ENCODE measurements around the gene GLP2R.
A peak's percentile ranks its signal among the peaks of the same experiment; 100 is the strongest.

The GLP2R gene

DNA sequence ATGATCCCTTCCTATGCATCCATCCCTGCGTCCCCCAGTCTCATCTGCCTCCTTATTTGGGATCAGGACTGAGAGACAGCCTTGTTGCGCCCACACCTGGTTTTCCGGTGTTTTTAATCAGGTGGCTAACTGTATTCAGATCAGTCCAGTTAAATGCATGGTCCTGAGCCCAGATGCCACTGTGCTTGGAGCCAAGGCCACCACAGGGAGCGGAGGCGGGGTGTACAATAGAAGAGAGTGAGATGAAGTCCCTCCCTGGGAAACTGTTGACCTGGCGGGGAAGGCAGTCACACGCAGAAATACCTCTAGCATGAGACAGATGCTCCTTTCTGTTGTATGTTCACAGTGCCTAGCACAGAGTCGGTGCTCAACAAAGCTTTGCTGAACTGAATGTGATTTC is 73.1 kb downstream of the GLP2R start:
- Histone ChIP-seq H3K79me2 (ENCODE audit: control insufficient read depth, insufficient read depth, low read length, unreplicated experiment) (no peaks in the 10 kb centered on the region), H3K36me3 (ENCODE audit: insufficient read depth, low read length) (no peaks in the 10 kb centered on the region), H3K27me3 (ENCODE audit: insufficient read depth, low read length) (no peaks in the 10 kb centered on the region), H3K4me1 (ENCODE audit: control insufficient read depth, insufficient read depth, low read length, unreplicated experiment) (peaks cover 6% of the 10 kb centered on the region), H3K27ac (ENCODE audit: low read depth, low read length) (no peak overlapping the region), H3K4me3 (ENCODE audit: low read depth, low read length) (no peak overlapping the region), H2AFZ (ENCODE audit: low read length, unreplicated experiment) (no peak overlapping the region)

DNA sequence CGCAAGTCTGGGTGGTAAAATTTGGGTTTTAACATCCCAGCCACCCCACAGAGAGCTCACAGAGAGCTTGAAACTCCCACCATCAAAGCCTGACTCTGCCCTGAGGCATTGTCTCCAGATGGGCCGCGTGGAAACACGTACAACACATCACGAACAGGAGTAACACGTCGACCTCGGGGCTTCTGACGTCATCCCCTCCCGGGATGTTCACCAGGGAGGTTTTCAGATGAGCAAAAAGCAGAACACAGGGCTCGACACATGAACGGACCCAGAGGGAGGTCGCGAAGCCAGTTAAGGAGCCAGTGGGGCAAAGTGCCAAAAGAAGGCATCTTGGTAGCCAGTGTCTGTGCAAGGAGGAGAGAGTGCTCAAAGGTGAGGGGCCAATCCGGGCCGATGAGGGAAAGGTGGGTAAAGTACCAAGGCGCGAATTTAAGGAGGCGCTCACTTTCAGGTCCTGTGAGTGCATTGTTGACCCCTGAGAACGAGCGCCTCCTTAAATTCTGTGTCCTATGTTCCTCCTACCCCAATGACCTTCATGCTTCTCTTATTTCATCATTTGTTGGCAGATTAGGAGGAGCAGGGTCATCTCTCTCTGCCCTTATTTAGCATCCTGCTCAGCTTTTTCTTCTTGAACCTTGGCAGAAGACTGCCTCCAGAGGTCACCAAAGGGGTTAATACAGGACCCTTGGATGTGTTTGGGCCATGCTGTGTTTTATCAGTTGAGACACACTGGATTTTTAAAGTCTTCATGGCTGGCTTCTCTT is 73.7 kb downstream of the GLP2R start:
- Histone ChIP-seq H3K4me3 (ENCODE audit: low read depth, low read length) (no peak overlapping the region), H3K27me3 (ENCODE audit: insufficient read depth, low read length) (no peaks in the 10 kb centered on the region), H3K79me2 (ENCODE audit: control insufficient read depth, insufficient read depth, low read length, unreplicated experiment) (no peaks in the 10 kb centered on the region), H3K36me3 (ENCODE audit: insufficient read depth, low read length) (no peaks in the 10 kb centered on the region), H3K4me1 (ENCODE audit: control insufficient read depth, insufficient read depth, low read length, unreplicated experiment) (peaks cover 6% of the 10 kb centered on the region), H3K27ac (ENCODE audit: low read depth, low read length) (no peak overlapping the region), H2AFZ (ENCODE audit: low read length, unreplicated experiment) (no peak overlapping the region)

DNA sequence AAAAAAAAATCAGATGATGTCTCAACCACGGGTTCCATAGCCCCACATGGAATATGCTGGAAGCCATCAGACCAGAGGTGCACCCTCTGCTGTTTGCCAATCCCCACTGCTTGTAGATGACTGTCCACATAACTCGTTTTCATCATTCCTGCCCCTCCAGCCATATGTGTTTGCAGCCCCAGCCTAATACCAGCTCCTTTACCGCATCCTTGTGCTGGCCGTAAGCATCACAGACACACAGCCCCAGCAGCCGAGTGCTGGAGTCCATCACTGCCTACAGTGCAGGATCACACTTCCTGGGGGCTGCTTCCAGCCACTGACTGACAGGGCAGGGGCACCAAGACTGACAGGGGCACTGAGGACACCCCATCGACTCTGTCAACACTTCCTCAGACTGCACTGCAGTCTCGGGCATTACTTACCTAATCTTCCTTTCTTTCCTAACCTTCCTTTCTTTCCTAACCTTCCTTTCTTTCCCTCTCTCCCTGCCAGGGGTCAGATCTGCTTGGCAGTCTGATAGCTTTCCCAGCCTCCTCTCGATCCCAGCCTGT is 74.4 kb downstream of the GLP2R start:
- no peak overlapping the region for H3K27ac ChIP-seq (ENCODE audit: low read depth, low read length)
- no peaks in the 10 kb centered on the region for H3K27me3 ChIP-seq (ENCODE audit: insufficient read depth, low read length)
- no peak overlapping the region for H2AFZ ChIP-seq (ENCODE audit: low read length, unreplicated experiment)
- H3K4me3 ChIP-seq (ENCODE audit: low read depth, low read length): no peak overlapping the region
- H3K79me2 ChIP-seq (ENCODE audit: control insufficient read depth, insufficient read depth, low read length, unreplicated experiment): no peaks in the 10 kb centered on the region
- no peaks in the 10 kb centered on the region for H3K36me3 ChIP-seq (ENCODE audit: insufficient read depth, low read length)
- H3K4me1 ChIP-seq (ENCODE audit: control insufficient read depth, insufficient read depth, low read length, unreplicated experiment): peaks cover 6% of the 10 kb centered on the region

DNA sequence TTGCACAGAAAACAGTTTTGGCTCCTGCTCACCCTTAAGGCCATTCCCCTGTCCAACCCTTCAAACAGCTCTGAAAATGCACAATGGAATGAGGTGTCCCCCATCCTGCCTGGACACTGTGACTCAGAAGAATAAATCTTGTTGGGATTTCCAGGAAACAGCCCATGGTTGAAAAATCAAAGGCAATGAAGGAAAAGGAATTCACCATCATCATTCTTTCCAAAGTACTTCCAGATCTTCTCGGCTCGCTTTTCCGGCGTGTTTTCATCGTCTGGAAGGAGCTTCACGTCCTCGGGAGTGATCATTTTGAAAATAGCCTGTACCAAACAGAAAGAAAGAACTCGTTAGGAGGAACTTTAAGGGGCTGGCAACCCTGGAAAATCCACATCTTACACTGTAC is 75.1 kb downstream of the GLP2R start:
- H3K79me2 ChIP-seq (ENCODE audit: control insufficient read depth, insufficient read depth, low read length, unreplicated experiment): no peaks in the 10 kb centered on the region
- no peak overlapping the region for H3K4me3 ChIP-seq (ENCODE audit: low read depth, low read length)
- 0 out of 2 replicates have a peak overlapping the region, but pooled peaks have one; percentile 20 for H3K27ac ChIP-seq (ENCODE audit: low read depth, low read length)
- no peaks in the 10 kb centered on the region for H3K27me3 ChIP-seq (ENCODE audit: insufficient read depth, low read length)
- H3K4me1 ChIP-seq (ENCODE audit: control insufficient read depth, insufficient read depth, low read length, unreplicated experiment): peaks cover 6% of the 10 kb centered on the region
- no peaks in the 10 kb centered on the region for H3K36me3 ChIP-seq (ENCODE audit: insufficient read depth, low read length)
- H2AFZ ChIP-seq (ENCODE audit: low read length, unreplicated experiment): peak overlapping the region; percentile 46

DNA sequence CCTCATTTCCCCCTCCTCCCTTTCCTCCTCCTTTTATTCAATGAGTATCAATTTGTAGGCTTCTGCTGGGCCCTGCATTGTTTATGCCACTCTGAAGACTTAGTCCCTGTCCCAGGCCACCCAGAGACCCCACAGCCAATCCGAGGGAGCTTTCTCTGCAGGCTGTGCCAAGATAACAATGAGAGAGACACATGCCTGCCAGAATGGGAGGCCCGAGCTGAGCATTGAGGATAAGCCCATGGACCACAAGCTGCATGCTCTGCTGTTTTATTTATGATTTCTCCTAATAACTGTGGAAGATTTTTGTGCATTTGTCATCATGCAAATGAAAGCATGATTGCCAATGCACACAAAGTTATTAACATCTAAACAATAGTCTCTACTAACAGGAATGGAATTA is 76.4 kb downstream of the GLP2R start:
- Histone ChIP-seq H3K36me3 (ENCODE audit: insufficient read depth, low read length) (no peaks in the 10 kb centered on the region), H3K4me1 (ENCODE audit: control insufficient read depth, insufficient read depth, low read length, unreplicated experiment) (peaks cover 6% of the 10 kb centered on the region), H3K4me3 (ENCODE audit: low read depth, low read length) (no peak overlapping the region), H3K27me3 (ENCODE audit: insufficient read depth, low read length) (no peaks in the 10 kb centered on the region), H2AFZ (ENCODE audit: low read length, unreplicated experiment) (no peak overlapping the region), H3K79me2 (ENCODE audit: control insufficient read depth, insufficient read depth, low read length, unreplicated experiment) (no peaks in the 10 kb centered on the region), H3K27ac (ENCODE audit: low read depth, low read length) (no peak overlapping the region)

DNA sequence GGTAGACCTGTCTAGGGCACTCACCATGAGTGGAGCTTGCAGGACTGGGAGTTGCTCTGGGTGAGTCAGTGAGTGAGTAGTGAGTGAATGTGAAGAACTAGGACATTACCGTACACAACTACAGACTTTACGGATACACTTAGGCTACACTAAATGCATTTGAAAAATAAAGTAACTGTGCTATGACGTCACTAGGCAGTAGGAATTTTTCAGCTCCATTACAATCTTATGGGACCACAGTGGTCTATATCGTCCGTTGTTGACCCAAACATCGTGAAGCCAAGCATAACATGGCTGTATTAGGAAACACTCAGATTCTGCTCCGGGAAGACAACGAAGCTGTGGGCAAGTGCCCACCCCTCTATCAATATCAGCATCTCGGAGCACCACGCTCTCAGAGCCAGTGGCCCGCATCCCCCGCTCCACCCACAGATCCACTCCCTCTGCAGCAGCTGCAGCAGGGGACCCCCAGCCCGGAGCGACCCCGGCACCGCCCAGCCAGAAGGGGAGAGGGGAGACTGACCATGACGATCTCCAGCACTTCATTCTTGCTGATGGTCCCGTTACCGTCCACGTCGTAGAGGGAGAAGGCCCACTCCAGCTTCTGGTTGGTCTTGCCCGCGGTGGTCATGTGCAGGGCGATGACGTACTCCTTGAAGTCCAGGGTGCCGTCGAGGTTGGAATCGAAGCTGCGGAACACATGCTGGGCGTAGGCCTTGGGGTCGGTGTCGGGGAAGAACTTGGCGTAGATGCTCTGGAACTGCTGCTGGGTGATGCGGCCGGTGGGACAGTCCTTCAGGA is 78.8 kb downstream of the GLP2R start:
- H3K4me1 ChIP-seq (ENCODE audit: control insufficient read depth, insufficient read depth, low read length, unreplicated experiment): peaks cover 6% of the 10 kb centered on the region
- H3K79me2 ChIP-seq (ENCODE audit: control insufficient read depth, insufficient read depth, low read length, unreplicated experiment): no peaks in the 10 kb centered on the region
- H3K27me3 ChIP-seq (ENCODE audit: insufficient read depth, low read length): no peaks in the 10 kb centered on the region
- no peaks in the 10 kb centered on the region for H3K36me3 ChIP-seq (ENCODE audit: insufficient read depth, low read length)
- H2AFZ ChIP-seq (ENCODE audit: low read length, unreplicated experiment): no peak overlapping the region
- no peak overlapping the region for H3K27ac ChIP-seq (ENCODE audit: low read depth, low read length)
- H3K4me3 ChIP-seq (ENCODE audit: low read depth, low read length): no peak overlapping the region

DNA sequence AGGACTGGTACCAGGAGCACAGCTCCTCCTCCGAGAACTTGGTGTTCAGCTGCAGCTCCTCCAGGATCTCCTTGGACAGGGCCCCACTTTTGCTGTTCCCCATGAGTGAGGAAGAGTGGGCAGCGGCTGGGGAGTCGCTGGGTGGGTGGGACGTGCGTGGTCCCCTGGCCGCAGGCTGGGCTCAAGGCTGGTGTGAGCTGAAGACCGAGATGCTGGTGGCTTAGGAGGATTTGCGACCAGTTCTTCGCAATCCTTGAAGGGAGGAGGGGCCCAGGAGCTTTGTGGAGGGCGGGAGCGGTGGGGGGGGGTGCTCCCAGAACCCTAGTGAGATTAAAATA is 79.3 kb downstream of the GLP2R start, which contains the start of gene RCVRN:
TSS of gene RCVRN (minus strand) at position 194 of the 338 bp plus-strand sequence. CDS start at position 103, 91 bp downstream.
- H3K27ac ChIP-seq (ENCODE audit: low read depth, low read length): no peak within 1 kb of the TSS
- H2AFZ ChIP-seq (ENCODE audit: low read length, unreplicated experiment): no peak within 1 kb of the TSS
- H3K4me3 ChIP-seq (ENCODE audit: low read depth, low read length): no peak within 1 kb of the TSS
- H3K27me3 ChIP-seq (ENCODE audit: insufficient read depth, low read length): no peaks in the 10 kb centered on the region
- peaks cover 5% of the 10 kb centered on the region for H3K4me1 ChIP-seq (ENCODE audit: control insufficient read depth, insufficient read depth, low read length, unreplicated experiment)
- H3K79me2 ChIP-seq (ENCODE audit: control insufficient read depth, insufficient read depth, low read length, unreplicated experiment): no peaks in the 10 kb centered on the region
- no peaks in the 10 kb centered on the region for H3K36me3 ChIP-seq (ENCODE audit: insufficient read depth, low read length)

DNA sequence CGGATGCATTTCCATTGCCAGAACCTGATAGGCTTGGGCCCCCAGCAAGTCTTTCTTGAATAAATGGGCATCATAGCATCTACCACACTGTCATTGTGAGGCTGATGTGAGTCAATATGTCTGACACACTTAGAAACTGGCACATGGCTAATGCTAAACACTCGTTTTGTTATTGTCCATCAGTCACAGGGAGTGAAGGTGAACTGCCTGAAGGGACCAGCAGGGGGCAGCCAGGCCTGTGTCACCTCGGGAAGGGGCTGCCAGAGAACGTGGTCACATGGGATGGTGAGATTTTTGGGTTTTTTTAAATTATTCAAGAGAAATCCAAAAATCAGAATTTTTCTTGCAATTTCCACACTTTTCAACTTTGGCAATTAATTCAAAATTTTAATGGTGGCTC is 80.2 kb downstream of the GLP2R start:
- no peak overlapping the region for H3K4me3 ChIP-seq (ENCODE audit: low read depth, low read length)
- no peaks in the 10 kb centered on the region for H3K79me2 ChIP-seq (ENCODE audit: control insufficient read depth, insufficient read depth, low read length, unreplicated experiment)
- no peaks in the 10 kb centered on the region for H3K4me1 ChIP-seq (ENCODE audit: control insufficient read depth, insufficient read depth, low read length, unreplicated experiment)
- no peaks in the 10 kb centered on the region for H3K27me3 ChIP-seq (ENCODE audit: insufficient read depth, low read length)
- no peak overlapping the region for H2AFZ ChIP-seq (ENCODE audit: low read length, unreplicated experiment)
- H3K36me3 ChIP-seq (ENCODE audit: insufficient read depth, low read length): no peaks in the 10 kb centered on the region
- no peak overlapping the region for H3K27ac ChIP-seq (ENCODE audit: low read depth, low read length)

DNA sequence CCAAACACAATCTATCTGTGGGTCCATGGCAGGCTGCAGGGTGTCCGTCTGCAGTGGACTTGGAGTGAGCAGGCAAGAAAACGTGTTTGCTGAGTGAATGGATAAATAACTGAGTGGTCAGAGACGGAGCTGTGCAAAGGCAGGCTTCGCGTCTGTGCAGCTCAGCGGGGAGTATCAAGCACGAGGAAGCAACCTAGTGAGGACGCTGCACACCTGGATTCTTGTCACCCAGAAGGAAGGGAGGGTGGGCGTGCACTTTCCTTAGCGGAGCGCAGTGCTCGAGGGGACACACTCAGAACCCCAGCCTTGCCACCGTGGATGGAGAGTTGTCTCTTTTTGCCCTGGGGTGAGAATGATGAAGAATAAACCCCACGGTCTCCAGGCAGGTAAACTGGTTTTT is 80.9 kb downstream of the GLP2R start:
- H3K4me3 ChIP-seq (ENCODE audit: low read depth, low read length): no peak overlapping the region
- H3K36me3 ChIP-seq (ENCODE audit: insufficient read depth, low read length): no peaks in the 10 kb centered on the region
- H3K79me2 ChIP-seq (ENCODE audit: control insufficient read depth, insufficient read depth, low read length, unreplicated experiment): no peaks in the 10 kb centered on the region
- H2AFZ ChIP-seq (ENCODE audit: low read length, unreplicated experiment): no peak overlapping the region
- H3K27me3 ChIP-seq (ENCODE audit: insufficient read depth, low read length): no peaks in the 10 kb centered on the region
- no peaks in the 10 kb centered on the region for H3K4me1 ChIP-seq (ENCODE audit: control insufficient read depth, insufficient read depth, low read length, unreplicated experiment)
- no peak overlapping the region for H3K27ac ChIP-seq (ENCODE audit: low read depth, low read length)

DNA sequence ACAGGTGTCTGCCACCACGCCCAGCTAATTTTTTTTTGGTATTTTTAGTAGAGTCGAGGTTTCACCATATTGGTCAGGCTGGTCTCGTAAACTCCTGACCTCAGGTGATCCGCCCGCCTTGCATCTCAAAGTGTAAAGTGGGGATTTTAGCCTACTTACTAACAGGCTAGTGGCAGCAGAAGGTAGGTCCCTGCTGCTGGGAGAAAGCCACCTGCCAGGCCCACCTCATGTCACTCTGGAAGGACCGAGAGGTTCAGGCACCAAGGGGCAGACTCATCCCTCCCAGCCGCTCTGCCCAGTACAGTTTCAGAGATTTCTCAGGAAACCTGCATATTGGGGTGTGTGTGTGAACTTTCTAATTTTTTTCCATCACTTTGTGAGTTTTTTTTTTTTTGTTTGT is 81.4 kb downstream of the GLP2R start:
- no peaks in the 10 kb centered on the region for H3K4me1 ChIP-seq (ENCODE audit: control insufficient read depth, insufficient read depth, low read length, unreplicated experiment)
- no peak overlapping the region for H3K4me3 ChIP-seq (ENCODE audit: low read depth, low read length)
- no peak overlapping the region for H2AFZ ChIP-seq (ENCODE audit: low read length, unreplicated experiment)
- H3K27ac ChIP-seq (ENCODE audit: low read depth, low read length): no peak overlapping the region
- no peaks in the 10 kb centered on the region for H3K27me3 ChIP-seq (ENCODE audit: insufficient read depth, low read length)
- H3K36me3 ChIP-seq (ENCODE audit: insufficient read depth, low read length): no peaks in the 10 kb centered on the region
- H3K79me2 ChIP-seq (ENCODE audit: control insufficient read depth, insufficient read depth, low read length, unreplicated experiment): no peaks in the 10 kb centered on the region

All from ACC112 (cell line).